Measurements from ENCODE around the gene FOXK1. TPM values are rescaled to one million over a fixed set of nuclear protein-coding genes. Genes with fewer than 3 reads are reported as not detected.
A peak's percentile ranks its signal among the peaks of the same experiment; 100 is the strongest.

Gene FOXK1
- total and polyA plus RNA-seq, 12 donors = 3.6 to 30.6 (median 24.2) TPM

DNA sequence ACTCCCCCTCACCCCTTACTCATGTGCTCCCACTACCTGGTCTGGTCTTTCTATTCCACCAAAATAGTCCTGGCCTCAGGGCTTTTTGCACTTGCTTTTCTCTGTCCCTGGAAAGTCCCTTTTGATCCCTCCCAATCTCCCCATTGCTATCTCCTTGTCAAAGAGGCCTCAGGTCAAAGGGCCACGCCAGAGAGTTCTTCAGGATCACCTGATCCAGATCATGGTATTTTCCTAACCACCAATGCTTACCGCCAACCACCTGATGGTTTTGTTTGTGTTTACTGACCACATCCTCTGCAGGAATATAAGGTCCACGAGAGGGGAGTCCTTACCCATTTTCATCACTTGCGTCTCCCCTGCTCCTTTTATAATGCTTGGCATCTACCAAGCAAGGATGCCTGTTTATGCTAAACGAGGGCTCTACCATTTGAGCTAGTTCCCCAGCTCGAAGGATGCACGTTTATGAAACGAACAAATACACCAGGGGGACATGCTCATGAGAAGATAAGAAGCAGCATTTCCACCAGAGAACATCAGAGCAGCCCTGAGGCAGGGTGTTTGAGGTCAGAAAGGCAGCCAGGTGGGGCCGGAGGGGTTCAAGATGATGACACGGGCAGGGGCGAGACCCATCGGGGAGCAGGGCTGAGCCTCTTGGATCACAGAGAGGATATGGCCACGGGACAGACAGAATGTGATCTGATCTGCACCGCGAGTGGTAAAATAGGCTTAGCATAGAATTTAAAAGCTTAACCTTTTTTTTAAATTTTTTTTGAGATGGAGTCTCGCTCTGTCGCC lies 43.1 kb upstream of the FOXK1 start:
- H3K4me3 ChIP-seq = no peak overlapping the region
- DNase-seq (no peak), ATAC-seq (no peak)
- H3K4me1 ChIP-seq = peaks cover 0 to 16% (median 10%) of the 10 kb centered on the region in 9 donors
- no peak for TF ChIP-seq CTCF (IDR thresholded peaks at IDR 0.05)
- no peak overlapping the region for H3K27ac ChIP-seq
- whole genome bisulfite sequencing, 2 donors = 76 to 78% methylated on average over 17 of the region's 17 CpGs
- intact Hi-C loops (cut with DNase I) = no loop called here
- no peaks in the 10 kb centered on the region for H3K36me3 ChIP-seq
- H3K9me3 ChIP-seq = no peaks in the 10 kb centered on the region
- H3K27me3 ChIP-seq = no peaks in the 10 kb centered on the region

- Histone ChIP-seq H3K27me3 (no peaks in the 10 kb centered on the region), H3K9me3 (no peaks in the 10 kb centered on the region), H3K4me1 (peaks cover 0 to 16% (median 10%) of the 10 kb centered on the region in 9 donors), H3K36me3 (no peaks in the 10 kb centered on the region), H3K4me3 (peak overlapping the region in 9 of 10 donors; percentile 51 to 78 (median 68)), H3K27ac (peak overlapping the region; percentile 37 to 95 (median 83))
- ATAC-seq = peak in 3 of 8 donors; percentile 1 to 12 (median 6)
- WGBS, 2 donors = 34 to 35% methylated on average over 18 of the region's 18 CpGs
- DNase-seq = no peak
- intact Hi-C loops (cut with DNase I) = loop anchor here in 8 of 10 donors (1.0 to 5.0 kb wide), 6 partner anchors 36 to 106 kb away; partner anchors contain the start of gene FOXK1 (in 5 of the 8)
- TF ChIP-seq CTCF (IDR thresholded peaks at IDR 0.05) = no peak
These were observed 40.9 kb upstream of the FOXK1 start for GRCh38 chr7:4641091-4641666.

GRCh38 chr7:4641667-4642467 lies 40.2 kb upstream of the FOXK1 start:
- ATAC-seq (peak; percentile 96 to 98 (median 97)), DNase-seq (peak; percentile 94 to 97)
- no peaks in the 10 kb centered on the region for H3K36me3 ChIP-seq
- H3K27ac ChIP-seq = peak overlapping the region; percentile 37 to 95 (median 86)
- intact Hi-C loops (cut with DNase I) = loop anchor here in 8 of 10 donors (1.0 to 5.0 kb wide), 7 partner anchors 35 to 113 kb away; partner anchors contain the start of gene FOXK1 (in 5 of the 8)
- peak; percentile 17 to 81 (median 41) for TF ChIP-seq CTCF (IDR thresholded peaks at IDR 0.05)
- H3K27me3 ChIP-seq = no peaks in the 10 kb centered on the region
- peaks cover 0 to 16% (median 10%) of the 10 kb centered on the region in 9 donors for H3K4me1 ChIP-seq
- H3K9me3 ChIP-seq = peaks cover 0 to 6% (median 0%) of the 10 kb centered on the region in 11 donors
- WGBS, 2 donors = 0 to 1% methylated on average over 80 to 103 of the region's 103 CpGs
- H3K4me3 ChIP-seq = peak overlapping the region; percentile 15 to 78 (median 64)

Measured in heart right ventricle (tissue), 16 donors.